ENCODE data around the gene MORC2.

DNA sequence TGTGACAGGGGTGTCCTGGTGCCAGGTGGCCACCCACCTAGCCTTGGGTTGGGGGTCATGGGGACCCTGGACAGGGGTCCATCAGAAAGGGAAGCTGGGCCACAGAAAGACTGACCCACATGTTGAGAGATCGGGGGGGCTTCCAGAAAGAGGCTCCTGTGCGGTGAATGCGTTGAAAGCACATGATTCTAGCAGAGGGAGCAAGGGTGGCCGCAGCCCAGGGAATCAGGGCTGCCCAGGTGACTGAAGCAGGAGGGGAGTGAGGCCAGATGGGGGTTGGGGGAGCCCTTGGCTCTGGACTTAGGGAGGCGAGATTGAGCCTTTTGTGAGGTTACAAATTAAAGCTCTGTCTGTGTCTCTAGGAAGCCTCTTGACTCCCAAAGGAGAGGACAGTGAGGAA, 80.7 kb downstream of the MORC2 start:
- TF ChIP-seq POLR2A (IDR thresholded peaks at IDR 0.05) (no peak), CTCF (IDR thresholded peaks at IDR 0.05) (no peak)

Data from esophagus squamous epithelium (tissue), 4 donors.